ENCODE data around the gene HELZ. TPM values are rescaled to one million over a fixed set of nuclear protein-coding genes. Genes with fewer than 3 reads are reported as not detected.

HELZ gene
- total RNA-seq, 1 experiment from 2014 or later = 49.8 TPM

- Histone ChIP-seq H3K27me3 (ENCODE audit: insufficient read depth, low read length) (no peaks in the 10 kb centered on the region), H2BK20ac (ENCODE audit: low read depth, low read length, poor library complexity, severe bottlenecking) (no peak overlapping the region), H4K8ac (replicated peaks; ENCODE audit: insufficient read length, low read depth, low read length) (no peak overlapping the region), H3K18ac (ENCODE audit: insufficient read length, low read depth, low read length) (no peak overlapping the region), H3K4ac (ENCODE audit: low read depth, low read length) (no peak overlapping the region), H3K9ac (ENCODE audit: extremely low read depth, insufficient read length, low read length) (no peak overlapping the region), H3K23me2 (ENCODE audit: insufficient read length, low read depth, low read length, poor library complexity, severe bottlenecking) (no peaks in the 10 kb centered on the region), H3K56ac (ENCODE audit: insufficient read length, low read depth, low read length) (no peak overlapping the region), H3K4me1 (ENCODE audit: insufficient read depth, low read length) (no peaks in the 10 kb centered on the region; the same call in 1 of the 2 replicates), H4K20me1 (ENCODE audit: control insufficient read depth, insufficient read depth, insufficient read length) (no peaks in the 10 kb centered on the region), H2AK5ac (ENCODE audit: insufficient read length, low read length) (no peak overlapping the region), H2BK5ac (ENCODE audit: insufficient read length, low read length) (no peak overlapping the region), H3K9me3 (ENCODE audit: control insufficient read depth, low read depth, low read length) (no peaks in the 10 kb centered on the region), H3K79me1 (ENCODE audit: insufficient read depth, low read depth, low read length, poor library complexity, severe bottlenecking) (no peaks in the 10 kb centered on the region), H2BK12ac (ENCODE audit: insufficient read length, low read depth, low read length) (no peak overlapping the region), H3K27ac (ENCODE audit: insufficient read length, low read depth, low read length) (no peak overlapping the region), H2BK15ac (ENCODE audit: low read depth, low read length) (no peak overlapping the region), H4K5ac (ENCODE audit: insufficient read length, low read depth, low read length) (no peak overlapping the region), H2BK120ac (ENCODE audit: low read depth, low read length, poor library complexity, severe bottlenecking) (no peak overlapping the region), H2AFZ (ENCODE audit: low read length) (no peak overlapping the region), H3K79me2 (ENCODE audit: insufficient read depth, low read length) (no peaks in the 10 kb centered on the region), H3K4me2 (ENCODE audit: insufficient read depth, insufficient read length, low read length) (no peak overlapping the region), H3K23ac (ENCODE audit: insufficient read length, low read depth, low read length) (no peak overlapping the region), H4K91ac (ENCODE audit: insufficient read length, low read depth, low read length) (no peak overlapping the region), H3T11ph (ENCODE audit: low read length) (no peak overlapping the region), H3K14ac (ENCODE audit: insufficient read depth, low read length) (no peak overlapping the region)
- no peak for TF ChIP-seq CTCF (conservative IDR thresholded peaks at IDR 0.05)
- peak; percentile 20 for DNase-seq
- Mint-ChIP-seq H3K36me3 (ENCODE audit: insufficient read depth in 1 of 3, low read depth in 3 of 3) (no peaks in the 10 kb centered on the region), H3K27me3 (ENCODE audit: low read depth) (no peaks in the 10 kb centered on the region), H3K9me3 (peaks cover 0 to 2% of the 10 kb centered on the region in 2 experiments; a peak in 2 of 5 replicates), H3K4me3 (no peak overlapping the region), H3K4me1 (peaks cover 5 to 7% of the 10 kb centered on the region in 2 experiments), H3K27ac (no peak overlapping the region)
- WGBS (ENCODE audit: extremely low coverage, insufficient read length, low lambda C conversion rate) = no CpG with 5 or more reads among the region's 6 CpGs
Observed at GRCh38 chr17:67063141-67063540, 181.9 kb downstream of the HELZ start.

All from H9 (cell line).